Upper lobe of left lung (tissue), 4 donors: ENCODE measurements around the gene SURF4.

ENCODE experiments used
- POLR2A ChIP-seq, 4 donors: fragments of 450-650 bp; IDR thresholded peaks; one replicate each; pipeline ENCODE4 v1.5.1; 2016 to 2017; ENCODE audit warnings: antibody characterized with exemption in 4 of 4, mild to moderate bottlenecking in 2 of 4
- POLR2AphosphoS5 ChIP-seq, 2 donors: sonication (generic); formaldehyde crosslinking; IDR thresholded peaks; one replicate each; pipeline ENCODE4 v1.5.1; 2017; ENCODE audit warnings: antibody characterized with exemption in 2 of 2
- TF ChIP-seq, protein P1 (sequence below), 6 experiments: fragments of 450-650 bp in 4 of 6; fragments of 200-600 bp in 2 of 6; sonication (generic) in 2 of 6; IDR thresholded peaks; one replicate each; pipeline ENCODE4 v1.5.1; 2016 to 2019; ENCODE audit warnings: antibody characterized with exemption in 6 of 6

- TF ChIP-seq, protein P1, sequence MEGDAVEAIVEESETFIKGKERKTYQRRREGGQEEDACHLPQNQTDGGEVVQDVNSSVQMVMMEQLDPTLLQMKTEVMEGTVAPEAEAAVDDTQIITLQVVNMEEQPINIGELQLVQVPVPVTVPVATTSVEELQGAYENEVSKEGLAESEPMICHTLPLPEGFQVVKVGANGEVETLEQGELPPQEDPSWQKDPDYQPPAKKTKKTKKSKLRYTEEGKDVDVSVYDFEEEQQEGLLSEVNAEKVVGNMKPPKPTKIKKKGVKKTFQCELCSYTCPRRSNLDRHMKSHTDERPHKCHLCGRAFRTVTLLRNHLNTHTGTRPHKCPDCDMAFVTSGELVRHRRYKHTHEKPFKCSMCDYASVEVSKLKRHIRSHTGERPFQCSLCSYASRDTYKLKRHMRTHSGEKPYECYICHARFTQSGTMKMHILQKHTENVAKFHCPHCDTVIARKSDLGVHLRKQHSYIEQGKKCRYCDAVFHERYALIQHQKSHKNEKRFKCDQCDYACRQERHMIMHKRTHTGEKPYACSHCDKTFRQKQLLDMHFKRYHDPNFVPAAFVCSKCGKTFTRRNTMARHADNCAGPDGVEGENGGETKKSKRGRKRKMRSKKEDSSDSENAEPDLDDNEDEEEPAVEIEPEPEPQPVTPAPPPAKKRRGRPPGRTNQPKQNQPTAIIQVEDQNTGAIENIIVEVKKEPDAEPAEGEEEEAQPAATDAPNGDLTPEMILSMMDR (IDR thresholded peaks at IDR 0.05): no peak
- no peak for TF ChIP-seq POLR2A (IDR thresholded peaks at IDR 0.05)
- TF ChIP-seq POLR2AphosphoS5 (IDR thresholded peaks at IDR 0.05): no peak
Observed at GRCh38 chr9:133323211-133323610, 52.6 kb downstream of the SURF4 start.
